WTC11 (cell line): ENCODE results near the gene ELF3. TPM values are rescaled to one million over a fixed set of nuclear protein-coding genes. Genes with fewer than 3 reads are reported as not detected.

ENCODE experiments used
- ATAC-seq: fragments of 200-7000 bp; cut with Tn5 transposase; 2 replicates; pipeline ENCODE4 v1.10.0; 2021; ENCODE audit warnings: mild to moderate bottlenecking, moderate library complexity
- CTCF ChIA-PET: fragments of 300-600 bp; sonication (Branson Sonifier 250); formaldehyde crosslinking; loops from one replicate; lab custom pipeline; 2021; ENCODE audit warnings: antibody characterized with exemption; lab: Charles Lee
- POLR2A ChIA-PET: fragments of 350-600 bp; sonication (Branson Sonifier 250); formaldehyde crosslinking; loops from one replicate; lab custom pipeline; 2021; ENCODE audit warnings: antibody characterized with exemption; lab: Charles Lee
- DNase-seq: peaks from one replicate; pipeline ENCODE4 v3.0.0; 2021; ENCODE audit warnings: low spot score
- H3K27ac Mint-ChIP-seq: 2 replicates; pipeline ENCODE4 v1.8.0; 2021; ENCODE audit warnings: mixed read lengths
- H3K27me3 Mint-ChIP-seq: 2 replicates; pipeline ENCODE4 v1.8.0; 2021; ENCODE audit warnings: low read depth, mild to moderate bottlenecking, moderate library complexity, mixed read lengths
- H3K36me3 Mint-ChIP-seq: 2 replicates; pipeline ENCODE4 v1.8.0; 2021; ENCODE audit warnings: mixed read lengths
- H3K4me1 Mint-ChIP-seq: 2 replicates; pipeline ENCODE4 v1.8.0; 2022; ENCODE audit warnings: mixed read lengths
- H3K4me3 Mint-ChIP-seq: 2 replicates; pipeline ENCODE4 v1.8.0; 2021; ENCODE audit warnings: mild to moderate bottlenecking, moderate library complexity, mixed read lengths
- H3K9me3 Mint-ChIP-seq: 2 replicates; pipeline ENCODE4 v1.8.0; 2021; ENCODE audit warnings: mixed read lengths
- ATF2 ChIP-seq: sonication (generic); formaldehyde crosslinking; IDR thresholded peaks from 2 replicates; pipeline ENCODE4 v1.8.1; 2022; ENCODE audit warnings: low read depth, missing genetic modification reagents, borderline replicate concordance
- CDX4 ChIP-seq: fragments of 250-450 bp; sonication (Bioruptor Pico); IDR thresholded peaks from 2 replicates; pipeline ENCODE4 v1.9.0; 2021; ENCODE audit warnings: moderate library complexity, mild to moderate bottlenecking, inconsistent platforms, borderline replicate concordance
- E2F5 ChIP-seq: sonication (generic); formaldehyde crosslinking; IDR thresholded peaks from 2 replicates; pipeline ENCODE4 v1.8.1; 2022; ENCODE audit warnings: mild to moderate bottlenecking, moderate library complexity, missing genetic modification reagents
- ETV6 ChIP-seq: sonication (generic); formaldehyde crosslinking; IDR thresholded peaks from 2 replicates; pipeline ENCODE4 v1.8.1; 2022; ENCODE audit warnings: mild to moderate bottlenecking, missing genetic modification reagents
- FOXJ3 ChIP-seq: sonication (generic); formaldehyde crosslinking; IDR thresholded peaks from 2 replicates; pipeline ENCODE4 v1.9.0; 2021; ENCODE audit warnings: missing genetic modification reagents, mild to moderate bottlenecking, borderline replicate concordance
- GABPB1 ChIP-seq: sonication (generic); formaldehyde crosslinking; IDR thresholded peaks from 2 replicates; pipeline ENCODE4 v1.8.1; 2023; ENCODE audit warnings: mild to moderate bottlenecking, missing genetic modification reagents
- IRF1 ChIP-seq: sonication (generic); formaldehyde crosslinking; IDR thresholded peaks from 2 replicates; pipeline ENCODE4 v1.8.0; 2023; ENCODE audit warnings: missing genetic modification reagents
- JUN ChIP-seq: sonication (generic); formaldehyde crosslinking; IDR thresholded peaks from 2 replicates; pipeline ENCODE4 v1.8.0; 2023; ENCODE audit warnings: mild to moderate bottlenecking, missing genetic modification reagents
- NR1H2 ChIP-seq: sonication (generic); formaldehyde crosslinking; IDR thresholded peaks from 2 replicates; pipeline ENCODE4 v1.9.0; 2021; ENCODE audit warnings: mild to moderate bottlenecking, moderate library complexity, missing genetic modification reagents
- NR2C2 ChIP-seq: sonication (generic); formaldehyde crosslinking; IDR thresholded peaks from 2 replicates; pipeline ENCODE4 v1.8.0; 2022; ENCODE audit warnings: mild to moderate bottlenecking, missing genetic modification reagents
- NR3C1 ChIP-seq: sonication (generic); formaldehyde crosslinking; conservative IDR thresholded peaks from 2 replicates; pipeline ENCODE4 v1.8.1; 2023; ENCODE audit warnings: low read depth, mild to moderate bottlenecking, missing genetic modification reagents
- OVOL2 ChIP-seq: fragments of 250-450 bp; sonication (Bioruptor Pico); IDR thresholded peaks from 2 replicates; pipeline ENCODE4 v1.9.0; 2021; ENCODE audit warnings: mild to moderate bottlenecking, borderline replicate concordance
- PRRX2 ChIP-seq: fragments of 250-450 bp; sonication (Bioruptor Pico); IDR thresholded peaks from 2 replicates; pipeline ENCODE4 v1.8.0; 2021; ENCODE audit warnings: mild to moderate bottlenecking
- RORB ChIP-seq: fragments of 250-450 bp; sonication (Bioruptor Pico); IDR thresholded peaks from 2 replicates; pipeline ENCODE4 v1.9.0; 2021; ENCODE audit warnings: mild to moderate bottlenecking
- SMAD3 ChIP-seq: sonication (generic); formaldehyde crosslinking; IDR thresholded peaks from 2 replicates; pipeline ENCODE4 v1.8.0; 2022; ENCODE audit warnings: missing genetic modification reagents, mild to moderate bottlenecking, borderline replicate concordance
- SOX15 ChIP-seq: fragments of 250-450 bp; sonication (Bioruptor Pico); IDR thresholded peaks from 2 replicates; pipeline ENCODE4 v1.9.0; 2021; ENCODE audit warnings: mild to moderate bottlenecking
- ZNF219 ChIP-seq: sonication (generic); formaldehyde crosslinking; IDR thresholded peaks from 2 replicates; pipeline ENCODE4 v1.8.0; 2023; ENCODE audit warnings: missing genetic modification reagents, mild to moderate bottlenecking, borderline replicate concordance
- ZNF263 ChIP-seq: sonication (generic); formaldehyde crosslinking; IDR thresholded peaks from 2 replicates; pipeline ENCODE4 v1.8.1; 2022; ENCODE audit warnings: low read depth, mild to moderate bottlenecking, moderate library complexity, missing genetic modification reagents
- total RNA-seq: library from RNA; stranded (reverse); gene quantifications from 3 replicates; pipeline ENCODE4 v1.2.3, GENCODE V29; 2021
- TF ChIP-seq, protein P1 (sequence below): sonication (generic); formaldehyde crosslinking; IDR thresholded peaks from 2 replicates; pipeline ENCODE4 v1.8.0; 2023; ENCODE audit warnings: missing genetic modification reagents, mild to moderate bottlenecking, borderline replicate concordance

ELF3 gene
- total RNA-seq, 1 experiment from 2014 or later, result 15.0 TPM

DNA sequence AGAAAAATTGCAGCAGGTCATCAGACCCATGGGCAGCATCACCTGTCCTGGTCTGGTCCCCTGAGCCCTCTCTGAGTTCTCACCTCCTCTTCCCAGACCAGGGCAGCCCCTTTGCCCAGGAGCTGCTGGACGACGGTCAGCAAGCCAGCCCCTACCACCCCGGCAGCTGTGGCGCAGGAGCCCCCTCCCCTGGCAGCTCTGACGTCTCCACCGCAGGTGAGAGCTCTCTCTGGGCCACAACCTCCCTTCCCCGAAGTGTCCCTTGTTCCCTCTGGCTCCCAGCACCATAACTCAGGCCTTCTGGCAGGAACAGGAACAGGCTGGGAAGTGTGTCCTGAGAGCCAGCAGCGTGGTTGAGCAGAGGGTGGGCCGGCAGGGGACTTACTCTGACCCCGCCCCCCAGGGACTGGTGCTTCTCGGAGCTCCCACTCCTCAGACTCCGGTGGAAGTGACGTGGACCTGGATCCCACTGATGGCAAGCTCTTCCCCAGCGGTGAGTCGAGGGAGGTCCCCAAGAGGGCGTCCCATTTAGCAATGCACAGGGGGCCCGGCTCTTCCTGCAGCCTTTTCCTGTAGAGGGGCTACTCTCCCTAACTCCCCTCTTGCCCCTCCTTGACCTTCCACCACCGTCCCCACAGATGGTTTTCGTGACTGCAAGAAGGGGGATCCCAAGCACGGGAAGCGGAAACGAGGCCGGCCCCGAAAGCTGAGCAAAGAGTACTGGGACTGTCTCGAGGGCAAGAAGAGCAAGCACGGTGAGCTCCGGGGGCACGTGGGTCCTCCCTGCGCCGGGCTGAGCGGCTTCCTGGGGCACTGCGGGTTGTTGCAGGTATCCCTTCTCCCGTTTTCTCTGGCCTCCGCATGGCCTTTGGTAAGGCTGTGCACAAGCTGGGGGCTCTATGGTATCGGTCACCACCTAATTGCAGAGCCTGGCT is 2.4 kb downstream of the ELF3 start:
- TF ChIP-seq OVOL2 (CRISPR knock-in tag), result no peak
- no peaks in the 10 kb centered on the region for H3K9me3 Mint-ChIP-seq
- H3K4me3 Mint-ChIP-seq, result no peak overlapping the region
- peaks cover 40% of the 10 kb centered on the region for H3K4me1 Mint-ChIP-seq
- no peak overlapping the region for H3K27ac Mint-ChIP-seq
- no peak for DNase-seq
- POLR2A ChIA-PET, result interaction anchor here (0.5 to 0.6 kb wide), 2 partner anchors 41 to 174 kb away, joined by 3 to 4 read pairs; no protein-coding TSS in a partner anchor
- peaks cover 11% of the 10 kb centered on the region for H3K36me3 Mint-ChIP-seq
- CTCF ChIA-PET, result interaction anchor here (0.8 to 9.3 kb wide), 6 partner anchors 13 to 142 kb away, joined by 3 to 149 read pairs (median 9); partner anchors contain the start of gene GPR37L1
- no peak for ATAC-seq
- no peaks in the 10 kb centered on the region for H3K27me3 Mint-ChIP-seq

GRCh38 chr1:202013603-202014002 is 3.2 kb downstream of the ELF3 start:
- Mint-ChIP-seq H3K27me3 (no peaks in the 10 kb centered on the region), H3K27ac (no peak overlapping the region), H3K4me3 (no peak overlapping the region), H3K4me1 (peaks cover 41% of the 10 kb centered on the region), H3K36me3 (peaks cover 11% of the 10 kb centered on the region), H3K9me3 (no peaks in the 10 kb centered on the region)
- ChIA-PET POLR2A (interaction anchor here (0.5 kb wide), 1 partner anchor 175 kb away, joined by 4 read pairs; no protein-coding TSS in a partner anchor), CTCF (interaction anchor here (2.0 to 2.5 kb wide), 2 partner anchors 8 to 14 kb away, joined by 4 to 12 read pairs; no protein-coding TSS in a partner anchor)
- TF ChIP-seq JUN (no peak), OVOL2 (CRISPR knock-in tag) (no peak), NR1H2 (CRISPR knock-in tag) (no peak), NR3C1 (CRISPR knock-in tag) (no peak), SOX15 (CRISPR knock-in tag) (no peak), SMAD3 (CRISPR knock-in tag) (no peak), ETV6 (CRISPR knock-in tag) (no peak), ATF2 (CRISPR knock-in tag) (no peak)
- ATAC-seq (no peak), DNase-seq (no peak)

DNA sequence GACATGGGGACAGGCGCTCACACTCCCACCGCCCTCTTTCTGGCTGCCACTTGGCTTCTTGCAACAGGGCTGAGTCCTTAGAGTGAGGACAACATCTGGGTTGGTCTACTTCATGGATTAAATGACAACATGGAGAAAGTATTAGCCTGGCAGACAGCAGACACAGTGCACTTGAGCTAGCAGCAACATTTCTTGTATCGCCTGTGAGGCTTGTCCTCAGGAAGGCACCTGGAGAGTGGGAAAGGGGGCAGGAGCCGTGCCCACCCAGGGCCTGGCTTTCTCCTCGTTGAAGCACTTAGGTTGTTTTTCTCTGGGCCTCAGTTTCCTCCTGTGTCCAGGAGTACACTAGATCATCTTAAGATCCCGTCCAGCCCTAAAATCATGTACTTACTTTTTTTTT is 3.7 kb downstream of the ELF3 start:
- H3K4me1 Mint-ChIP-seq, result peaks cover 41% of the 10 kb centered on the region
- no peaks in the 10 kb centered on the region for H3K9me3 Mint-ChIP-seq
- no peak for DNase-seq
- H3K4me3 Mint-ChIP-seq, result no peak overlapping the region
- no peak for ATAC-seq
- peaks cover 11% of the 10 kb centered on the region for H3K36me3 Mint-ChIP-seq
- ChIA-PET POLR2A (no interaction called here), CTCF (interaction anchor here (2.0 to 2.5 kb wide), 2 partner anchors 9 to 14 kb away, joined by 4 to 12 read pairs; no protein-coding TSS in a partner anchor)
- H3K27ac Mint-ChIP-seq, result no peak overlapping the region
- H3K27me3 Mint-ChIP-seq, result no peaks in the 10 kb centered on the region
- TF ChIP-seq E2F5 (CRISPR knock-in tag), result no peak
- TF ChIP-seq NR2C2 (CRISPR knock-in tag), result no peak
- no peak for TF ChIP-seq GABPB1
- no peak for TF ChIP-seq IRF1 (CRISPR knock-in tag)
- TF ChIP-seq CDX4 (CRISPR knock-in tag), result no peak
- no peak for TF ChIP-seq PRRX2 (CRISPR knock-in tag)
- no peak for TF ChIP-seq FOXJ3 (CRISPR knock-in tag)
- TF ChIP-seq ZNF263 (CRISPR knock-in tag), result no peak
- TF ChIP-seq JUN, result no peak
- no peak for TF ChIP-seq ATF2 (CRISPR knock-in tag)
- no peak for TF ChIP-seq ZNF219 (CRISPR knock-in tag)
- TF ChIP-seq RORB (CRISPR knock-in tag), result no peak
- TF ChIP-seq, protein P1, sequence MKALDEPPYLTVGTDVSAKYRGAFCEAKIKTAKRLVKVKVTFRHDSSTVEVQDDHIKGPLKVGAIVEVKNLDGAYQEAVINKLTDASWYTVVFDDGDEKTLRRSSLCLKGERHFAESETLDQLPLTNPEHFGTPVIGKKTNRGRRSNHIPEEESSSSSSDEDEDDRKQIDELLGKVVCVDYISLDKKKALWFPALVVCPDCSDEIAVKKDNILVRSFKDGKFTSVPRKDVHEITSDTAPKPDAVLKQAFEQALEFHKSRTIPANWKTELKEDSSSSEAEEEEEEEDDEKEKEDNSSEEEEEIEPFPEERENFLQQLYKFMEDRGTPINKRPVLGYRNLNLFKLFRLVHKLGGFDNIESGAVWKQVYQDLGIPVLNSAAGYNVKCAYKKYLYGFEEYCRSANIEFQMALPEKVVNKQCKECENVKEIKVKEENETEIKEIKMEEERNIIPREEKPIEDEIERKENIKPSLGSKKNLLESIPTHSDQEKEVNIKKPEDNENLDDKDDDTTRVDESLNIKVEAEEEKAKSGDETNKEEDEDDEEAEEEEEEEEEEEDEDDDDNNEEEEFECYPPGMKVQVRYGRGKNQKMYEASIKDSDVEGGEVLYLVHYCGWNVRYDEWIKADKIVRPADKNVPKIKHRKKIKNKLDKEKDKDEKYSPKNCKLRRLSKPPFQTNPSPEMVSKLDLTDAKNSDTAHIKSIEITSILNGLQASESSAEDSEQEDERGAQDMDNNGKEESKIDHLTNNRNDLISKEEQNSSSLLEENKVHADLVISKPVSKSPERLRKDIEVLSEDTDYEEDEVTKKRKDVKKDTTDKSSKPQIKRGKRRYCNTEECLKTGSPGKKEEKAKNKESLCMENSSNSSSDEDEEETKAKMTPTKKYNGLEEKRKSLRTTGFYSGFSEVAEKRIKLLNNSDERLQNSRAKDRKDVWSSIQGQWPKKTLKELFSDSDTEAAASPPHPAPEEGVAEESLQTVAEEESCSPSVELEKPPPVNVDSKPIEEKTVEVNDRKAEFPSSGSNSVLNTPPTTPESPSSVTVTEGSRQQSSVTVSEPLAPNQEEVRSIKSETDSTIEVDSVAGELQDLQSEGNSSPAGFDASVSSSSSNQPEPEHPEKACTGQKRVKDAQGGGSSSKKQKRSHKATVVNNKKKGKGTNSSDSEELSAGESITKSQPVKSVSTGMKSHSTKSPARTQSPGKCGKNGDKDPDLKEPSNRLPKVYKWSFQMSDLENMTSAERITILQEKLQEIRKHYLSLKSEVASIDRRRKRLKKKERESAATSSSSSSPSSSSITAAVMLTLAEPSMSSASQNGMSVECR (CRISPR knock-in tag), result no peak
